CD4-positive, alpha-beta T cell treated with Interleukin-2 at 100 ng/mL for 4 hours (primary cell): Measurements from ENCODE around the gene SAAL1.
A peak's percentile ranks its signal among the peaks of the same experiment; 100 is the strongest.
"Not testable (repeated sequence)": the region's sequence is repeated elsewhere in the genome, so short reads cannot be mapped to it uniquely, and the experiment has no call there.

ENCODE experiments used
- DNase-seq: peaks from one replicate; pipeline ENCODE4 v3.0.0-alpha.2; 2020; ENCODE audit warnings: low spot score

SAAL1 gene

GRCh38 chr11:18105802-18106574 lies at the start of gene SAAL1:
TSS of gene SAAL1 (minus strand) at chr11:18106082. CDS start at chr11:18106041, 41 bp downstream.
- peak; percentile 90 for DNase-seq

- DNase-seq, result no peak
Measured at GRCh38 chr11:18151581-18151980, 45.7 kb upstream of the SAAL1 start.

GRCh38 chr11:18145837-18146236 lies 40.0 kb upstream of the SAAL1 start:
- DNase-seq, result no peak

- no peak for DNase-seq
Measured at GRCh38 chr11:18145025-18145424, 39.1 kb upstream of the SAAL1 start.

- DNase-seq, result no peak
Measured at GRCh38 chr11:18144243-18144642, 38.4 kb upstream of the SAAL1 start.

GRCh38 chr11:18140145-18140544 lies 34.3 kb upstream of the SAAL1 start:
- DNase-seq, result no peak

- DNase-seq, result no peak
Measured at GRCh38 chr11:18137186-18137800, 31.4 kb upstream of the SAAL1 start.

GRCh38 chr11:18135308-18135707 lies 29.4 kb upstream of the SAAL1 start:
- DNase-seq, result no peak

- no peak for DNase-seq
Measured at GRCh38 chr11:18132341-18132740, 26.5 kb upstream of the SAAL1 start, which contains the start of gene MRGPRX3. TSS of gene MRGPRX3 (plus strand) at chr11:18132571. CDS start at chr11:18137203, 4,632 bp downstream.

- DNase-seq, result not testable (repeated sequence)
Measured at GRCh38 chr11:18131115-18131514, 25.2 kb upstream of the SAAL1 start.

GRCh38 chr11:18121331-18121828 lies 15.5 kb upstream of the SAAL1 start:
- DNase-seq, result not testable (repeated sequence)

GRCh38 chr11:18115360-18116127 lies 9.7 kb upstream of the SAAL1 start:
- DNase-seq, result peak; percentile 70

GRCh38 chr11:18111005-18111404 lies 5.1 kb upstream of the SAAL1 start:
- no peak for DNase-seq

- DNase-seq, result no peak
Measured at GRCh38 chr11:18108254-18108653, 2.4 kb upstream of the SAAL1 start.

GRCh38 chr11:18106688-18107087 lies 806 bp upstream of the SAAL1 start:
- DNase-seq, result peak; percentile 4

- no peak for DNase-seq
Measured at GRCh38 chr11:18105086-18105801, 638 bp downstream of the SAAL1 start.

GRCh38 chr11:18100926-18101656 lies 4.8 kb downstream of the SAAL1 start:
- DNase-seq, result no peak

- DNase-seq, result no peak
Measured at GRCh38 chr11:18093959-18094358, 11.9 kb downstream of the SAAL1 start.

GRCh38 chr11:18091731-18092130 lies 14.2 kb downstream of the SAAL1 start:
- no peak for DNase-seq

- no peak for DNase-seq
Measured at GRCh38 chr11:18088966-18089365, 16.9 kb downstream of the SAAL1 start.

- DNase-seq, result no peak
Measured at GRCh38 chr11:18088366-18088765, 17.5 kb downstream of the SAAL1 start.
